ENCODE measurements around the gene VAV3.

Gene VAV3

DNA sequence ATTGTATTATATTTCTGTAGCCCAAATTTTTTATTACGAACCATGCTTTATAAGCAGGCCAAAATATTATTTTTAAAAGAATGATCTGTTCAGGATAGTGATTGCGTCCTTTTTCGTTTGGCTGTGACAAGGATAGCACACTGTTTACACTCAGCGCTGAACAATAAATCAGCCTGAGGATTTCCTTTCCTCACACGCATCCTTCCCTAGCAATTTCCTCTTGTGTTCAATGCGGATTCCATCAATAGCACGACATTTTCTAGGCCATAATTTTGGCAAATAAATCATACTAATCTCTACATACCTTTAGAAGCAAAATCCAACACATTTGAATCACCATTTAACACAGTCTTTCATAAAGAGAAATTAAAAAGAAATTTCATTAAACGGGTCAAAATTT lies 1.6 kb upstream of the VAV3 start:
- DNase-seq, result no peak

- DNase-seq, result peak; percentile 39
These were observed 457 bp downstream of the VAV3 start for GRCh38 chr1:107964336-107965109.

- peak; percentile 49 for DNase-seq
These were observed 1.2 kb downstream of the VAV3 start for GRCh38 chr1:107963601-107964335.

- no peak for DNase-seq
These were observed 2.0 kb downstream of the VAV3 start for GRCh38 chr1:107963008-107963407.

DNA sequence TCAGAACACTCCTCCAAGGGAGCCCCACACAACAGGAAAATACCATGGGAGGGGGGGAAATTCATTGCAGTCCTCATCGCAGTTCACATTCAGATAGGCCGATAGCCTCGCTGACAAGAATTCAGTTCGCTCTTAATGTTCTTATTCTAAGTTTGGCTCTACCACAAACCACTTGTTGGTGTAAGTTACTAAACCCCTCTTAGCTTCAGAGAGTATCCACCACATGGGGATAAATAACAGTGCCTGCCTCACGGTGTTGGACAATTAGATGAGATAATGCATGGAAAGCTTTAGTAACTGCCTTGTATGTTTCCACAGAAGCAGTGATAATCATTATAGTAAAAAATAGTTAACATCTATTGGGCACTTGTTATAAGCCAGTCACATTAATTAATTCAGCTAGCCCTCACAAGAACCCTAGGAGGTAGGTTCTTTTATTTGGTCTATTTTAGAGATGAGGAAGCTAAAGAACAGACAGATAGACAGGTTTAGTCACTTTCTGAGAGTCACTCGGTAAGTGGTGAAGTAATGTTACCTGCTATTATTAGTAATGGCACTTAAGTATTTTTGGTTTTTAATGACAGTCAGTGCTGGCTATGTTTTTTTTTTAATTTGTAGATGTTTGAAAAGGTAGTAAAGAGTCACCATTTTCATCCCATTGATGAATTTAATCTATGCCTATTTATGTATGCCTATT lies 10.1 kb downstream of the VAV3 start:
- no peak for DNase-seq

DNA sequence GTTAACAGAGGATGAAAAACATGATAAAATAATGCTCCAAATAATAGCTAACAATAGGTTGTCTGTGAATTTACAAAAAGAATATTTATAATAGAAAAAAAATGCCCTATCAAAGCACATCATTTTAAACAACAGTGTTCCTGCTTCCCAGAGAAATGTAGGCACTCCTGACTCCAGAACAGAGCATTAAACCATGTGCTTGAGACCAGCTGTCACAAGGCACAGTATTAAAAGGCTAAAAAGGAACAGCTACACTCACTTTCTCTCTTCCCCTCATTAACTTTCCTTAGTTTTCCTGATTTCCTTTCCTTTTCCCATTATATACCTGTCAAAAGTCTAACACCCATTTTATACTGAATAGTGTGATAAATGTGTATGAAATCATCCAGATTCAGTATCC lies 10.9 kb downstream of the VAV3 start:
- DNase-seq, result no peak

GRCh38 chr1:107953556-107953955 lies 11.4 kb downstream of the VAV3 start:
- no peak for DNase-seq

GRCh38 chr1:107952989-107953388 lies 12.0 kb downstream of the VAV3 start:
- DNase-seq, result no peak

DNA sequence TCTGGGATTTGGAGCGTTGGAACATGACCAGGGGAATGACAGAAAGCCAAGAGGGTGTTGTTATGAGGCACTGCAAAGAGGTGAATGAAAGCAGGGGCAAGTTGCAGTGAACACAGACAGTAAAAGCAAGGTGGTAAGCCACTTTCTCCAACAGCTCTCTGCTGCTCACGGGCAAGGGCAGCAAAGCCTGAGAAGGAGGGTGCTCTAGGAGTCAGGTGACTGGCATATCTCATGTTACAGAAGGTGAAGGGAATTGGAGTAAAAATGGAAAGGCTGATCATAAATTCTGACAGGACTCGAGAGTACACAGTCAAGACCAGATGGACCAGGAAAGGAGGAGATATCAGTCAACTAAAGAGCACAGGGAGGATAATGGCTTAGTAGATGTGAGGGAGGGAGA lies 14.5 kb downstream of the VAV3 start:
- no peak for DNase-seq

- DNase-seq, result peak; percentile 9
These were observed 15.3 kb downstream of the VAV3 start for GRCh38 chr1:107949467-107950253.

GRCh38 chr1:107946794-107947193 lies 18.2 kb downstream of the VAV3 start:
- no peak for DNase-seq

DNA sequence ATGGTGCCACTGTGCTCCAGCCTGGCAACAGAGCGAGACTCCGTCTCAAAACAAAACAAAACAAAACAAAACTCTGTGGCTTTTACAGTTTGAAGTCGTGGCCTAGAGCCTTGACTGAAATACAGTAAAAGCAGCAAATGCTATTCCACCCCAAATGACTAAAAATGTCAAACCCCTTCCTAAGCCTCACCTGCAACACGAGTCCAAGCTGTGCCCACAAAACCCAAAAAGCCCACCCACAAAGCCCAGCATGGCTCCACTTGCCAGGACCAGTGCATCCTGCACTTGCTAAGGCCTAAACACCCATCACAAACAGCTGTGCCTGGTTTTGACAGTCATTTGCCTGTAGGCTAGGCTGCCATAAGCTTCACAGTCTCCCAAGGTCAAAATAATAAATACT lies 21.3 kb downstream of the VAV3 start:
- DNase-seq, result no peak

DNA sequence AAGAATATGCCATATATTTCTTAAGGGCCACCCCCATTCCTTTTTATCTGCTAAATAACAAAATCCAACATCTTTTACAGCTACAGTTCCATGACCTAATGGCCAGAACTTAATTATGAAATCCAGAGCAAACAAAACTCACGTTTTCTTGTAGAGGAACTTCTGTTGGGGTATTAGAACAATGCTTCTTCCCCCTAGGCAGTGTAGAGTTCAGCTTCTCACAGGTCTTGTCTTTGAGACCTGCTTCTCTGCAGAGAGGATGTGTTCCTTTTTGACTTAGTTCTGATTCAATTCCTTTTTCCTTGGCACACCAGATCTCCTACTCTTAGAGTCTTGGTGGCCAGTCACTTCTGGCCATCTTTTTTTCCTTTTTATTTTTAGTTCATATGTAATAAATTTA lies 22.2 kb downstream of the VAV3 start:
- DNase-seq, result no peak

DNA sequence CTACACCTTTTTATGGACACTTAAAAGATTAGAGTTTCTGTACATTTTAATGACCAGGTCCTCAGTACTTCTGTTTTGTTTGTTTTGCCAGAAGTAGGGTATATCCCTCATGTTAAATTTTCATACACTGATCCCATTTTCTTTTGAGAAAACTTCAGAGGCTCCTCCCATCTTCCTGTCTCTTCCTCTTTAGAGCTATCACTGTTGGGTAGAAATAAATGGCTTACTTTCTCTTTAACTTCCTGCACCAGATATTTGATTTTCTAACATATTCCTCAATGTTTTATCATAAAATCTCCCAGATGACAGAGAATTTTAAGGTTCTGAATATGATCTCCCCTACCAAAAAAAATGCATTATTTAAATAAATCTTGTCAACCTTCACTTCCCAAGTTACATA lies 23.4 kb downstream of the VAV3 start:
- no peak for DNase-seq

DNA sequence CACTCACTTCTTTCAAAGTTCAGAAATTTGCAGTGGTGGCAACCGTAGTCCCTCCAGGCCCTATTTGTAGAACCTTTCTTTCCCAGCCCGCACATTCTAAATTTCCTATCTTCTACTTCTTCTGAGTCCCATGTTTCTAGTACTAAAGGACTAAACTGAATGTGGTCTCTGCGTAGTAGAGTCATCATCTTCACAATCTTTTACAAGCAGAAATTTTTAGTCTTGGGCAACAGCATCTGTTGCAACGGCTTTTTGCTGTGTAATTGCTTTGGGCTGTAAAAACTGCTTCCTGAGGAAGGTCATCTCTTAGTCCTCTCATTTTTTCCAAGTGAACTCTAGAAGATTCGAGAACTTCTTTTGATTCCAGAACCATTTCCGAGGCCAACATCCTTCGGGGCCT lies 23.9 kb downstream of the VAV3 start:
- no peak for DNase-seq

GRCh38 chr1:107940701-107941100 lies 24.3 kb downstream of the VAV3 start:
- DNase-seq, result no peak

DNA sequence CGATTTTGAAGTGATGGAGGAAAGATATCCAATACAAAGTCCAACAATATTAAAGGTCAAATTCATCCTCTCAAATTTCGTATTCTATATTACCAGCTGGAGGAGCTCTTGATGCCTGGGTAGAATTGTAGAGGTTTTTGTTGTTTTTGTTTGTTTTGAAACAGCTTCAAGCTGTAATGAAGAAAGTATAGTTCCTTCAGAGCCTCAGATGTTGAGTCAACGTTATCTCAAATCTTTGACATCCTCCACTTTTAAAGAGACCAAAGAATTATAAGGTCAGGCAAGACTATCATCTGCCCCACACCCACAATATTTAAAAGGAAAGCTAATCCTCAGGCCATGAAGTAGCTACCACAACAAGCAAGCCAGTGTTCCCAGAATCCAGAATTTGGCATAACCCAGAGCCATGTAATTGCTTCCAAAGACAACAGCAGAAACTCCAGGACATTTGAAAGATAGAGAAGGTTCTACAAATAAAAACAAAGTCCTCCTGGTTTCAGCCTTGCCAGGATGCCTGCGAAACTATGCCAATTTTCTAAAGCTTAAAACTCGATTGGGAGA lies 24.9 kb downstream of the VAV3 start:
- no peak for DNase-seq

DNA sequence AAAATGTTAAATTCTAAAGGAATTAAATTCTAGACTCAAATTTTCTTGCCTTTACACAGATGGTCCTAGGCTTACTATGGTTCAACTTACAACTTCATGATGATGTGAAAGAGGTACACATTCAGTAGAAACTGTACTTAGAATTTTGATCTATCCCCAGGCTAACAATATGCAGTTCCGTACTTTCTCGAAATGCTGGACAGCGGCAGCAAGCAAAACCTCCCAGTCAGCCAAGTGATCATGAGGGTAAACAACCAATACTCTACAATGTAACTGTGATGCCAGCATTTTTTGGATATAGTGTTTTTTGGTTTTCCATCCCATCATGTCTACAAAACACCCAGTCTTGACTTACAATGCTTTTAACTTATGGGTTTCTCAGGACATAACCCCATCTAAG lies 25.7 kb downstream of the VAV3 start:
- DNase-seq, result no peak

GRCh38 chr1:107936498-107937481 lies 28.2 kb downstream of the VAV3 start:
- DNase-seq, result peak; percentile 62

GRCh38 chr1:107935396-107936064 lies 29.4 kb downstream of the VAV3 start:
- DNase-seq, result peak; percentile 57

- no peak for DNase-seq
These were observed 30.4 kb downstream of the VAV3 start for GRCh38 chr1:107934578-107934977.

All from activated naive CD4-positive, alpha-beta T cell treated with Interleukin-2 at 50 U/mL for 16 hours (primary cell).